ENCODE measurements around the gene ZFP92.

The ZFP92 gene

GRCh38 chrX:153386097-153386496, 25.2 kb upstream of the ZFP92 start:
- TF ChIP-seq SIN3A (IDR thresholded peaks at IDR 0.05; ENCODE audit: borderline replicate concordance, insufficient read depth, low read length) (no peak), POLR2AphosphoS5 (IDR thresholded peaks at IDR 0.05; ENCODE audit: low read depth, low read length) (no peak), REST (IDR thresholded peaks at IDR 0.05; ENCODE audit: insufficient read depth in 1 of 2, low read depth in 2 of 2, low read length in 2 of 2) (no peak), TAF1 (IDR thresholded peaks at IDR 0.05; ENCODE audit: borderline replicate concordance, insufficient read depth, low read length) (no peak), FOXP2 (optimal IDR thresholded peaks at IDR 0.05; ENCODE audit: borderline replicate concordance, extremely low read depth, extremely low read length, insufficient read depth) (no peak)

GRCh38 chrX:153387345-153387744, 23.9 kb upstream of the ZFP92 start:
- no peak for TF ChIP-seq SIN3A (IDR thresholded peaks at IDR 0.05; ENCODE audit: borderline replicate concordance, insufficient read depth, low read length)
- TF ChIP-seq POLR2AphosphoS5 (IDR thresholded peaks at IDR 0.05; ENCODE audit: low read depth, low read length) = no peak
- TF ChIP-seq FOXP2 (optimal IDR thresholded peaks at IDR 0.05; ENCODE audit: borderline replicate concordance, extremely low read depth, extremely low read length, insufficient read depth) = no peak
- TF ChIP-seq REST (IDR thresholded peaks at IDR 0.05; ENCODE audit: insufficient read depth in 1 of 2, low read depth in 2 of 2, low read length in 2 of 2) = no peak
- no peak for TF ChIP-seq TAF1 (IDR thresholded peaks at IDR 0.05; ENCODE audit: borderline replicate concordance, insufficient read depth, low read length)

- no peak for TF ChIP-seq POLR2AphosphoS5 (IDR thresholded peaks at IDR 0.05; ENCODE audit: low read depth, low read length)
- TF ChIP-seq TAF1 (IDR thresholded peaks at IDR 0.05; ENCODE audit: borderline replicate concordance, insufficient read depth, low read length) = no peak
- no peak for TF ChIP-seq REST (IDR thresholded peaks at IDR 0.05; ENCODE audit: insufficient read depth in 1 of 2, low read depth in 2 of 2, low read length in 2 of 2)
- no peak for TF ChIP-seq FOXP2 (optimal IDR thresholded peaks at IDR 0.05; ENCODE audit: borderline replicate concordance, extremely low read depth, extremely low read length, insufficient read depth)
Observed at GRCh38 chrX:153387987-153388721, 23.1 kb upstream of the ZFP92 start.

GRCh38 chrX:153388722-153389459, 22.4 kb upstream of the ZFP92 start:
- no peak for TF ChIP-seq SIN3A (IDR thresholded peaks at IDR 0.05; ENCODE audit: borderline replicate concordance, insufficient read depth, low read length)
- no peak for TF ChIP-seq POLR2AphosphoS5 (IDR thresholded peaks at IDR 0.05; ENCODE audit: low read depth, low read length)
- TF ChIP-seq FOXP2 (optimal IDR thresholded peaks at IDR 0.05; ENCODE audit: borderline replicate concordance, extremely low read depth, extremely low read length, insufficient read depth) = no peak
- TF ChIP-seq REST (IDR thresholded peaks at IDR 0.05; ENCODE audit: insufficient read depth in 1 of 2, low read depth in 2 of 2, low read length in 2 of 2) = no peak
- no peak for TF ChIP-seq TAF1 (IDR thresholded peaks at IDR 0.05; ENCODE audit: borderline replicate concordance, insufficient read depth, low read length)

Measured in PFSK-1 (cell line).